H9 (cell line): ENCODE data around the gene UBE2Q1. TPM values are rescaled to one million over a fixed set of nuclear protein-coding genes. Genes with fewer than 3 reads are reported as not detected.

Source experiments
- DNase-seq: peaks from one replicate; pipeline ENCODE4 v3.0.0-alpha.2; 2017
- H2AFZ ChIP-seq: one replicate; pipeline ENCODE4 v1.6.1; 2013; ENCODE audit warnings: mild to moderate bottlenecking, low read length, control low read depth, moderate library complexity
- H2AK5ac ChIP-seq: 2 replicates; pipeline ENCODE4 v1.6.1; 2013; ENCODE audit warnings: low read length, control low read depth, mixed read lengths; ENCODE audit not compliant: insufficient read length
- H2BK120ac ChIP-seq: one replicate; pipeline ENCODE4 v1.6.1; 2013; ENCODE audit warnings: low read depth, mild to moderate bottlenecking, low read length, control low read depth, inconsistent platforms; ENCODE audit not compliant: poor library complexity, severe bottlenecking
- H2BK12ac ChIP-seq: 2 replicates; pipeline ENCODE4 v1.6.1; 2013; ENCODE audit warnings: low read length, control low read depth, mixed read lengths, low read depth; ENCODE audit not compliant: insufficient read length
- H2BK15ac ChIP-seq: 2 replicates; pipeline ENCODE4 v1.6.1; 2013; ENCODE audit warnings: low read depth, low read length, control low read depth
- H2BK20ac ChIP-seq: one replicate; pipeline ENCODE4 v1.6.1; 2013; ENCODE audit warnings: low read depth, mild to moderate bottlenecking, low read length, control low read depth, inconsistent platforms; ENCODE audit not compliant: poor library complexity, severe bottlenecking
- H2BK5ac ChIP-seq: 2 replicates; pipeline ENCODE4 v1.6.1; 2013; ENCODE audit warnings: low read length, control low read depth, mixed read lengths; ENCODE audit not compliant: insufficient read length
- H3K14ac ChIP-seq: 2 replicates; pipeline ENCODE4 v1.6.1; 2013; ENCODE audit warnings: low read length, control low read depth; ENCODE audit not compliant: insufficient read depth
- H3K18ac ChIP-seq: 2 replicates; pipeline ENCODE4 v1.6.1; 2013; ENCODE audit warnings: low read depth, mild to moderate bottlenecking, mixed read lengths, low read length, control low read depth; ENCODE audit not compliant: insufficient read length
- H3K23ac ChIP-seq: 2 replicates; pipeline ENCODE4 v1.6.1; 2013; ENCODE audit warnings: low read length, control low read depth, mixed read lengths, low read depth; ENCODE audit not compliant: insufficient read length
- H3K23me2 ChIP-seq: 2 replicates; pipeline ENCODE4 v1.6.1; 2013; ENCODE audit warnings: low read depth, mild to moderate bottlenecking, mixed read lengths, low read length, control low read depth; ENCODE audit not compliant: insufficient read length, poor library complexity, severe bottlenecking
- H3K27ac ChIP-seq: 2 replicates; pipeline ENCODE4 v1.5.1; 2013; ENCODE audit warnings: low read length, control low read depth, mixed read lengths, low read depth; ENCODE audit not compliant: insufficient read length
- H3K27me3 ChIP-seq: 2 replicates; pipeline ENCODE4 v1.6.1; 2013; ENCODE audit warnings: low read length, control low read depth, inconsistent platforms; ENCODE audit not compliant: insufficient read depth
- H3K4ac ChIP-seq: 2 replicates; pipeline ENCODE4 v1.6.1; 2013; ENCODE audit warnings: low read depth, mild to moderate bottlenecking, control low read depth, inconsistent platforms, low read length, moderate library complexity
- H3K4me1 ChIP-seq: 2 replicates; pipeline ENCODE4 v1.6.1; 2013; ENCODE audit warnings: low read length, control low read depth, inconsistent platforms; ENCODE audit not compliant: insufficient read depth
- H3K4me2 ChIP-seq: 2 replicates; pipeline ENCODE4 v1.6.1; 2013; ENCODE audit warnings: low read length, control low read depth, mixed read lengths; ENCODE audit not compliant: insufficient read length, insufficient read depth
- H3K56ac ChIP-seq: 2 replicates; pipeline ENCODE4 v1.6.1; 2013; ENCODE audit warnings: low read depth, mild to moderate bottlenecking, mixed read lengths, low read length, control low read depth; ENCODE audit not compliant: insufficient read length
- H3K79me1 ChIP-seq: 2 replicates; pipeline ENCODE4 v1.6.1; 2013; ENCODE audit warnings: low read depth, mild to moderate bottlenecking, moderate library complexity, low read length, control low read depth, inconsistent platforms; ENCODE audit not compliant: insufficient read depth, poor library complexity, severe bottlenecking
- H3K79me2 ChIP-seq: 2 replicates; pipeline ENCODE4 v1.6.1; 2013; ENCODE audit warnings: low read length, control low read depth, inconsistent platforms; ENCODE audit not compliant: insufficient read depth
- H3K9ac ChIP-seq: 2 replicates; pipeline ENCODE4 v1.6.1; 2013; ENCODE audit warnings: low read length, control low read depth, mixed read lengths; ENCODE audit not compliant: insufficient read length; ENCODE audit errors: extremely low read depth
- H3K9me3 ChIP-seq: one replicate; pipeline ENCODE4 v1.6.1; 2013; ENCODE audit warnings: low read depth, low read length, inconsistent platforms; ENCODE audit not compliant: control insufficient read depth
- H3T11ph ChIP-seq: one replicate; pipeline ENCODE4 v1.6.1; 2013; ENCODE audit warnings: mild to moderate bottlenecking, low read length, control low read depth, inconsistent platforms
- H4K20me1 ChIP-seq: one replicate; pipeline ENCODE4 v1.6.1; 2013; ENCODE audit not compliant: control insufficient read depth, insufficient read length, insufficient read depth
- H4K5ac ChIP-seq: 2 replicates; pipeline ENCODE4 v1.6.1; 2013; ENCODE audit warnings: low read depth, mild to moderate bottlenecking, mixed read lengths, low read length, control low read depth; ENCODE audit not compliant: insufficient read length
- H4K8ac ChIP-seq: replicated peaks from 2 replicates; pipeline ENCODE4 v1.6.1; 2013; ENCODE audit warnings: low read length, control low read depth, mixed read lengths, low read depth; ENCODE audit not compliant: insufficient read length
- H4K91ac ChIP-seq: 2 replicates; pipeline ENCODE4 v1.6.1; 2013; ENCODE audit warnings: low read depth, mild to moderate bottlenecking, moderate library complexity, mixed read lengths, low read length, control low read depth; ENCODE audit not compliant: insufficient read length
- H3K27ac Mint-ChIP-seq, 3 experiments: 2 replicates in 2 of 3; 3 replicates in 1 of 3; pipeline ENCODE4 v1.8.0; 2020 to 2021; ENCODE audit warnings: mixed read lengths in 3 of 3, mild to moderate bottlenecking in 1 of 3, moderate library complexity in 1 of 3
- H3K27me3 Mint-ChIP-seq: 2 replicates; pipeline ENCODE4 v1.8.0; 2021; ENCODE audit warnings: low read depth, mild to moderate bottlenecking, moderate library complexity, mixed read lengths
- H3K36me3 Mint-ChIP-seq, 3 experiments: 2 replicates in 2 of 3; 3 replicates in 1 of 3; pipeline ENCODE4 v1.8.0; 2020 to 2021; ENCODE audit warnings: low read depth in 3 of 3, mixed read lengths in 3 of 3; ENCODE audit not compliant: insufficient read depth in 1 of 3
- H3K4me1 Mint-ChIP-seq, 2 experiments: 2 replicates each; pipeline ENCODE4 v1.8.0; 2020; ENCODE audit warnings: mixed read lengths in 2 of 2
- H3K4me3 Mint-ChIP-seq, 2 experiments: 2 replicates in 1 of 2; 3 replicates in 1 of 2; pipeline ENCODE4 v1.8.0; 2020 to 2021; ENCODE audit warnings: mild to moderate bottlenecking in 2 of 2, mixed read lengths in 2 of 2, moderate library complexity in 1 of 2
- H3K9me3 Mint-ChIP-seq, 2 experiments: 2 replicates in 1 of 2; 3 replicates in 1 of 2; pipeline ENCODE4 v1.8.0; 2020; ENCODE audit warnings: mild to moderate bottlenecking in 2 of 2, mixed read lengths in 2 of 2, moderate library complexity in 1 of 2
- WGBS: extraction: QIAGEN DNeasy Blood & Tissue Kit; methylation state at CpG from one replicate; pipeline ENCODE4 v1.1.7; 2013; ENCODE audit warnings: missing lambda C conversion rate, low lambda C conversion rate, mixed read lengths; ENCODE audit not compliant: insufficient read length; ENCODE audit errors: extremely low coverage; 5-methylcytosine and 5-hydroxymethylcytosine counted together
- total RNA-seq: library from RNA; stranded (reverse); gene quantifications from 2 replicates; pipeline ENCODE4 v1.2.1, GENCODE V29; 2021
- TF ChIP-seq, protein P1 (sequence below): fragments of 200-600 bp; sonication (generic); conservative IDR thresholded peaks from 3 replicates; pipeline ENCODE4 v1.8.0; 2021; ENCODE audit warnings: antibody characterized with exemption, mild to moderate bottlenecking

UBE2Q1 gene
- total RNA-seq, 1 experiment from 2014 or later, result 108 TPM

DNA sequence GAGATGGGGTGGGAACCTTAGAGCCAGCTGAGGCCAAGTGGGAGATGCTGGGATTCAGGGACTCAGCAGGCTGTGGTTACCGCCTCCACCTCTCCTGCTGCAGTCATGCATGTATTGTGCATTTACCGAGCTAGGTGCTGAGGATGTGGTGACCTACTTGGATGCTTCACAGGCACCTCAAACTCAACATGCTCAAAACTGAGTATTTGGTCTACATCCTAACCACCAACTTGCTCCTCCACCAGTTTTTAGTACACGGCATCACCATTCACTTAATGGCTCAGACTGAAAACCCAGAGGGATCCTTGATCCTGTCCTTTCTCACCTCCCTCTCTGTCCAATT is 14.7 kb upstream of the UBE2Q1 start:
- Histone ChIP-seq H4K91ac (no peak overlapping the region), H4K8ac (no peak overlapping the region), H2BK5ac (no peak overlapping the region), H3K56ac (no peak overlapping the region), H3K18ac (no peak overlapping the region), H4K5ac (no peak overlapping the region), H3K4ac (no peak overlapping the region), H2AFZ (no peak overlapping the region), H2BK120ac (no peak overlapping the region), H2BK15ac (no peak overlapping the region), H3K79me2 (no peaks in the 10 kb centered on the region), H3K27me3 (no peaks in the 10 kb centered on the region), H3K14ac (no peak overlapping the region; the same call in 1 of the 2 replicates), H3K23ac (no peak overlapping the region), H3K27ac (no peak overlapping the region), H3K9ac (no peak overlapping the region), H2BK20ac (no peak overlapping the region), H3K9me3 (no peaks in the 10 kb centered on the region), H2AK5ac (no peak overlapping the region), H3K4me2 (no peak overlapping the region), H3K4me1 (no peaks in the 10 kb centered on the region; the same call in 1 of the 2 replicates), H3K23me2 (peaks cover 1% of the 10 kb centered on the region), H4K20me1 (no peaks in the 10 kb centered on the region), H2BK12ac (no peak overlapping the region), H3K79me1 (no peaks in the 10 kb centered on the region), H3T11ph (no peak overlapping the region)
- DNase-seq, result no peak
- H3K9me3 Mint-ChIP-seq, result no peaks in the 10 kb centered on the region
- H3K36me3 Mint-ChIP-seq, result peaks cover 3 to 5% (median 5%) of the 10 kb centered on the region in 3 experiments; a peak in 3 of 7 replicates
- H3K27me3 Mint-ChIP-seq, result peaks cover 6% of the 10 kb centered on the region
- TF ChIP-seq, protein P1, sequence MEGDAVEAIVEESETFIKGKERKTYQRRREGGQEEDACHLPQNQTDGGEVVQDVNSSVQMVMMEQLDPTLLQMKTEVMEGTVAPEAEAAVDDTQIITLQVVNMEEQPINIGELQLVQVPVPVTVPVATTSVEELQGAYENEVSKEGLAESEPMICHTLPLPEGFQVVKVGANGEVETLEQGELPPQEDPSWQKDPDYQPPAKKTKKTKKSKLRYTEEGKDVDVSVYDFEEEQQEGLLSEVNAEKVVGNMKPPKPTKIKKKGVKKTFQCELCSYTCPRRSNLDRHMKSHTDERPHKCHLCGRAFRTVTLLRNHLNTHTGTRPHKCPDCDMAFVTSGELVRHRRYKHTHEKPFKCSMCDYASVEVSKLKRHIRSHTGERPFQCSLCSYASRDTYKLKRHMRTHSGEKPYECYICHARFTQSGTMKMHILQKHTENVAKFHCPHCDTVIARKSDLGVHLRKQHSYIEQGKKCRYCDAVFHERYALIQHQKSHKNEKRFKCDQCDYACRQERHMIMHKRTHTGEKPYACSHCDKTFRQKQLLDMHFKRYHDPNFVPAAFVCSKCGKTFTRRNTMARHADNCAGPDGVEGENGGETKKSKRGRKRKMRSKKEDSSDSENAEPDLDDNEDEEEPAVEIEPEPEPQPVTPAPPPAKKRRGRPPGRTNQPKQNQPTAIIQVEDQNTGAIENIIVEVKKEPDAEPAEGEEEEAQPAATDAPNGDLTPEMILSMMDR, result no peak
- H3K4me3 Mint-ChIP-seq, result no peak overlapping the region
- no peak overlapping the region; a peak in 1 of 7 replicates for H3K27ac Mint-ChIP-seq
- peaks cover 25 to 35% of the 10 kb centered on the region in 2 experiments for H3K4me1 Mint-ChIP-seq
- no CpG with 5 or more reads among the region's 3 CpGs for WGBS
